ENCODE measurements around the gene RPLP1.

GRCh38 chr15:69444686-69445085 is 7.9 kb upstream of the RPLP1 start:
- no peak for TF ChIP-seq CTCF (conservative IDR thresholded peaks at IDR 0.05)
- no peak for TF ChIP-seq EZH2 (IDR thresholded peaks at IDR 0.05; ENCODE audit: low read depth)
